ENCODE measurements around the gene PTPRK.
"Not testable (repeated sequence)": the region's sequence is repeated elsewhere in the genome, so short reads cannot be mapped to it uniquely, and the experiment has no call there.

PTPRK gene

DNA sequence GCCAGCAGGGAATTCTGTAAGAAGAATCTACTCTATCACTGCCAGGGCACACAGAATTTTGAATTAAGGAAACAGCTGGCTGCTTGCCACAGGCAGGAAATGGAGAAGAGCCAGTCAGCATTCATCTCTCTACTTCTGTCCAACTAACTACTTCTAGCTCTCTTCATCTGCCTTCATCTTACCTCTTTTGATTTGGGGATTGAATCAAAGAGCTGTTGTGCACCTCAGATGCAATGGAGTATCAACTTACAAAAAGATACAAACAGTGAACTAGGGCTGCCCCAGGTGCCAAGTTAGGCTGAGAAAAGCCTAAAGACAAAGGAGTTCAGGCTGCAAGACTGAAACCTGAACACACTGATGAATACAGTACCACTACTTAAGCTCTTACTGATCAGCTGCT lies 82.0 kb downstream of the PTPRK start:
- no peak for DNase-seq (ENCODE audit: low spot score)

- DNase-seq (ENCODE audit: low spot score) = no peak
These were observed 82.7 kb downstream of the PTPRK start for GRCh38 chr6:128437685-128438084.

- DNase-seq (ENCODE audit: low spot score) = not testable (repeated sequence)
These were observed 85.6 kb downstream of the PTPRK start for GRCh38 chr6:128434752-128435151.

GRCh38 chr6:128432394-128432793 lies 88.0 kb downstream of the PTPRK start:
- DNase-seq (ENCODE audit: low spot score) = peak; percentile 46

- no peak for DNase-seq (ENCODE audit: low spot score)
These were observed 93.3 kb downstream of the PTPRK start for GRCh38 chr6:128427139-128427538.

DNA sequence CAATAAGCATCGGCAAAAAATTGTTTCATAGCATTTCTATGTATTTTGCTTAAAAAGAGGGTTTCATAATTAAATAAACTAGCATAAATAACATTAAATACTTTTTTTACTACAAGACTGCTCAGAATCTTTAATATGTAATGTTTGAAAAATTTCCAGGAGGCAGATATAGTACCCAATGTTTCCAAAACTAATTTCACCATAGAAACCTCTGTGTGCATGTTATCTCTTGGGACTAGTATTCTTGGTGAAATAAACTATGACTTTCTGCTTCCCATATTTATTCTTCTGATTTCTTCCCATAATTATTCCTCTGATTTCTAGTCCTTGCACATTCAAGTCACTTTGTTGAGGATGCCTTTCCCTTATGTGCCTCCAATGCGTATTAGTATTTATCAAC lies 94.5 kb downstream of the PTPRK start:
- DNase-seq (ENCODE audit: low spot score) = no peak

DNA sequence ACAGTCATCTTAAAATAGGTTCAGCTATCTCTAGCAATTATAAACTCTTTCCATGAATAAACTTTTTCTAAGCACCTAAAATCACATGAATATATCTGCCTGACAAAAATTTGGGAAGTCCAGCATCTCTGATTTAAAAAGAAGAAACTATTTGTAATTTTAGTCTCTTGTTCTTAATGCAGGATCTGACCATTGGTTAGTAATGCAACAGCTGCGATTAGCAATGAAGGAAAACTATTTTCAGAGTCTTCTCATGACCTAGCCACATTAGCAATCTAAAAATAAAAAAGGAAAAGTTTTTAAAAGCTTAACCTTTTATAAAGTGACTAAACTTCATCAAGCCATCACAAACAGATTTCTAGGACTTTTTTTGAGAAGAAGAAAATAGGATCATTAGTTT lies 97.5 kb downstream of the PTPRK start:
- DNase-seq (ENCODE audit: low spot score) = no peak

DNA sequence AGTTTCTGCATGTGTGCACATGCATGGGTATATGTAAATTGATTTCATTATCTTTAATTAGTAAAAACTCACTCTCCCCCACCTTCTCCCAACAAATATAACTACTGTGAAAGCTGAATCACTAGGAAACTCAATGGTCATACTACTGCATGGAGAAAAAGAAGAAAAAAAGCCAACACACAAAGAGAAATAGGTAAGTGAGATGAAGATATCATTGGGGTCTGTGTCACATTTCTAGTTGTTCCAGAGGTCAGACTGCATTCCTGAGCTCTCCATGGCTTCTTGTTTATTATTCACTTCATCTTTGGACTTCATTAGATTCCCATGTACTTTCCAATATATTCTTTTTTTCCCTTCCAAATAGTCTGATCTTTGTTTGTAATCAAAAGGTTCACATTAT lies 98.2 kb downstream of the PTPRK start:
- DNase-seq (ENCODE audit: low spot score) = no peak

DNA sequence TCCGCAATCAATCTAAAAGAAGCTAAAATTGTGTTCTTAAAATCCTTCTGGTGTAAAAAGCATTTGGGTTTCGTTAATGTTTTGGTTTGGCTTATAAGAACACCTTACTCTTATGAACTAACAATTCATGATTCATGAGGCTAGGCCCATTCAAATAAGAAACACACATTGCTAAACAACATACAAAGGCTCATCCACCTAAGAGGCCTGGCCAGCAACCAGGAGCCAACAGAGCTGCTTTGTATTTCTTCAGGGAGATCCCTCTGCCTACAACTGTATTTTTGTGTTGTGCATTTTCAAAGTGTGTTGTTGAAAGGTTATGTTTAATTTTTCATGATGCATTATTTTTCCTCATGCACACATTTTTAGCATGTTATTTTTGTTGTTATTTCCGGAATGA lies 98.6 kb downstream of the PTPRK start:
- no peak for DNase-seq (ENCODE audit: low spot score)

- no peak for DNase-seq (ENCODE audit: low spot score)
These were observed 102.7 kb downstream of the PTPRK start for GRCh38 chr6:128417698-128418097.

- no peak for DNase-seq (ENCODE audit: low spot score)
These were observed 105.0 kb downstream of the PTPRK start for GRCh38 chr6:128415387-128415786.

DNA sequence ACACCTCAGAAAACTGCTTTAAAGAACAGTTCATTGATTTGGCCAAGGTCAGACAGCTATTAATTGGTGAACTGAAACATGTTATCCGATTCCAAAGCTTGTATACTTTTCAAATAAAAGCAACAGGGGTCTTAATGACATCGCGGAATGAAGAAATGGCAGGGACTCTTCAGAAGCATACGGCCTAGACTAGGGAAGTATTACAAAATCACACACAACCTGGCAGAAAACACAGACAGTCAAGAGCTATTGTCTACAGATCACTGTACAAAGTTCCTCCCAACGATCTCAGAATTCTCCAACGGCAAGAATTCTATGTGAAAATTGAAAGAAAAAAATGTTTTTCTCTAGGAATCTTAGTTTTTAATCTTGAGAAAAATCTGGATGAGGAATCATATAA lies 105.5 kb downstream of the PTPRK start:
- no peak for DNase-seq (ENCODE audit: low spot score)

- no peak for DNase-seq (ENCODE audit: low spot score)
These were observed 107.1 kb downstream of the PTPRK start for GRCh38 chr6:128413291-128413690.

- no peak for DNase-seq (ENCODE audit: low spot score)
These were observed 107.7 kb downstream of the PTPRK start for GRCh38 chr6:128412680-128413079.

- DNase-seq (ENCODE audit: low spot score) = no peak
These were observed 109.8 kb downstream of the PTPRK start for GRCh38 chr6:128410584-128410983.

GRCh38 chr6:128409003-128409402 lies 111.4 kb downstream of the PTPRK start:
- DNase-seq (ENCODE audit: low spot score) = no peak

DNA sequence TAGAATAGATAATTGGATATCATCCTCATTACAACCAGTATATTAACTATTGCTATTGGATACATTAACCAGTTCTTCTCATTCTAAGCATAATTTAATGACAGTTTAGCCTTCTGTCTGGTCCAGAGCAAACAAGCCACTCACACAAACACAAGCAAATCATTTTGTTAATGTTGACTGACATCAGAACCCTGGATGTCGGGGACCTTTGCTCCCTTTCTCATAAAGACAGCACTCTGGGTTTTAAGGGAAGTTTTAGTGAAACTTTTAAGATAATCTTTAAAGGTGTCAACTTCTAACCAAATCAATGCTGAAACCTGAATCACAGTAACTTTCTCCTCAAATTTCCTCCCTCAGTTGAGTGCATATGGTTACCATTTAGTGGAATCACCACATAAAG lies 113.9 kb downstream of the PTPRK start:
- no peak for DNase-seq (ENCODE audit: low spot score)

GRCh38 chr6:128403618-128404444 lies 116.6 kb downstream of the PTPRK start:
- DNase-seq (ENCODE audit: low spot score) = no peak

GRCh38 chr6:128400875-128401274 lies 119.5 kb downstream of the PTPRK start:
- no peak for DNase-seq (ENCODE audit: low spot score)

- no peak for DNase-seq (ENCODE audit: low spot score)
These were observed 122.4 kb downstream of the PTPRK start for GRCh38 chr6:128397996-128398395.

- no peak for DNase-seq (ENCODE audit: low spot score)
These were observed 124.8 kb downstream of the PTPRK start for GRCh38 chr6:128395596-128395995.

- DNase-seq (ENCODE audit: low spot score) = no peak
These were observed 125.2 kb downstream of the PTPRK start for GRCh38 chr6:128395188-128395587.

DNA sequence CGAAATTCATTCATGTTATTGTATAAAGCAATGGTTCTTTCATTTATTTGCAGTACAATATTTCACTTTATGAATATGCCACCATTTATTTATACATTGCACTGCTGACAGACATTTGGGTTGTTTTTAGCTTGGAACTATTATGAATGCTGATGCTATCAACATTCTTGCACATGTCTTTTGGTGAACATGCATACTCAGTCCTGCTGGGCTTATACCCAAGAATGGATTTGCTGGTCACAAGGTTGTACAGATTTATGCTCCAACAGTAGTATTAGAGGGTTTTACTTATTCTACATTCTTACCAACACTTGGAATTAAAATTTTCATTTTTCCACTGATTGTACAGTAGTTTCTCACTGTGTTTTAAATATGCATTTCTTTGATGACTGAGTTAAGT lies 126.2 kb downstream of the PTPRK start:
- DNase-seq (ENCODE audit: low spot score) = no peak

DNA sequence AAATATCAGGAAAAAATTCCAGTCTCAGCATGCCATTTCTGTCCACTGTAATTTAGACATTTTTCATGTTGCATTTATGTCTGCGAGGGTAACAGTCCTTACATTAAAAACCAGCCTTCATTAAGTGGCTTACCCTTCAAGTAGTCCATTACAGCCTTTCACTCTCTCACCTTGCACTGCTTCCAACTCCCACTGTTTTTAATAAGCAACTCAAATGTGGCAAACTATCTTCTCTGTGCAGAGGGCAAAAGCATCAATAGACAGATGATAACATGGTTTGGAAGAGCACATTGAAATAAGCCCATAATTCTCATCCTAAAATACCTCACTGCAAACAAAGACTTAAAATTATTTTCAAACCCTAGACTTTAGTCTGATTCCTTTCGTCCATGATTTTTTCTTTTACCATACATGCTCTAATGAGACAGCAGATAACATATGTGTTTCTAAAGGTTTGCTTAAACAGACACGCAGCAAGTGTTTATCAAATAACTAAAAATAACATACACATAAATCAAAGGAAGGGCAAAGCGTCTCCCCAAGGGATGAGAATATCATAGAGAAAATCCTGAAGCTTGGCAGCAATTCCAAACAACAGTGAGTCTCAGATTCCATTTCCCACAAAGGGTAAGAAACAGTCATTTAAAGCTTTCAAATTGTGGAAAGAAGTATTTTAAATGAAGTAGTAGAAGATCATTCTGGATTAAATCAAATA lies 130.4 kb downstream of the PTPRK start:
- no peak for DNase-seq (ENCODE audit: low spot score)
